GM18511 (cell line): ENCODE data around the gene EMP1.

Experiments
- ATAC-seq: cut with Tn5 transposase; IDR thresholded peaks from one replicate; pipeline ENCODE4 v1.9.1; 2021; ENCODE audit warnings: mild to moderate bottlenecking, moderate library complexity; ENCODE audit not compliant: unreplicated experiment

The EMP1 gene

DNA sequence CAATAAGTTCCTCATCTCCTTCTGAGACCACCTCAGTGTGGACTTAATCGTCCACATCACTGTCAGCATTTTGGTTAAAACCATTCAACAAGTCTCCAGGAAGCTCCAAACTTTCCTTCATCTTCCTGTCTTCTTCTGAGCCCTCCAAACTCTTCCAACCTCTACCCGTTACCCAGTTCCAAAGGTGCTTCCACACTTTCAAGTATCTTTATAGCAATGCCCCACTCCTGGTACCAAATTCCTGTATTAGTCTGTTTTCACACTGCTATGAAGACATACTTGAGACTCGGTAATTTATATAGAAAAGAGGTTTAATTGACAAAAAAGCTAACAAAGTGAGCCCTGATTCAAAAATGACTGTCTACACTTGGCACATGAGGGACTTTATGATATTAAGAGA is 22.8 kb downstream of the EMP1 start:
- no peak for ATAC-seq

GRCh38 chr12:13220838-13221237 is 24.3 kb downstream of the EMP1 start:
- ATAC-seq, result no peak

GRCh38 chr12:13222076-13222475 is 25.6 kb downstream of the EMP1 start:
- ATAC-seq, result no peak

- ATAC-seq, result no peak
Observed at GRCh38 chr12:13223179-13223804, 26.8 kb downstream of the EMP1 start.

DNA sequence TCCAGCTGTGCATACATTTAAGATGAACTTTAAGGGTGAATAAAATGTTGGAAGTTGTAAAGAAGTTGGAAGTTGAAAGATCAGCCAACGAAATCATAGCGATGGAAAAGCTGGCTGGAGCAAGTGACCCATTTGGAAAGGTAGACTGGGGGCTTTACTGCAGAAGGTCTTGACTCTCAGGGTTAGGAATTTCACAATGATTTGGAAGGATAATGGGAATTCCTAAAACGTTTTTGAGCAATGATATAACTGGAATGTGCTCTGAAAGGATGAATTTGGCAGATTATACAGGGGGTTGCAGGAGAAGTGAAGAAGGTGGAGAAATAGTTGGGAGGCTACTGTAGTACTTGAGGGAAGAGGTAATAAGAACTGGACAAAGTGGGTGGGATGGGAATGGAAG is 27.4 kb downstream of the EMP1 start:
- ATAC-seq, result no peak

DNA sequence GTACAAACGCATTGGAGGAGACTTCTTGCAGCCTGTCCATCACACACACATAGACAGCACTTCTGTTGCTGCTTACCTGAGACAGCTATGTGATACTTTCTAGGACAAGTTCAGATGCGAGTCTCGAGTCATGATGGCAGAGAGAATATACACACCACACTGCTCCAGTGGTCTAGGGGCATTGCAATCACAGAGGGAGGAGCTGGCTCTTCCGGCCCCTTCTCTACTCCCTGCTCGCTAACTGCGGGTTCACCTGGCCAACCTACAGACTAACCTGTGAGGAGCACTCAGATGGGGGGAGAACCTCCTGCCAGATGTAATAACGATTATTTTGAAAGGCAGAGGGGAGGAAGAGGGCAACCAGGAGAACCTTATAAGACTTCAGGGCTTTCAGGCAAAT is 30.7 kb downstream of the EMP1 start:
- no peak for ATAC-seq

DNA sequence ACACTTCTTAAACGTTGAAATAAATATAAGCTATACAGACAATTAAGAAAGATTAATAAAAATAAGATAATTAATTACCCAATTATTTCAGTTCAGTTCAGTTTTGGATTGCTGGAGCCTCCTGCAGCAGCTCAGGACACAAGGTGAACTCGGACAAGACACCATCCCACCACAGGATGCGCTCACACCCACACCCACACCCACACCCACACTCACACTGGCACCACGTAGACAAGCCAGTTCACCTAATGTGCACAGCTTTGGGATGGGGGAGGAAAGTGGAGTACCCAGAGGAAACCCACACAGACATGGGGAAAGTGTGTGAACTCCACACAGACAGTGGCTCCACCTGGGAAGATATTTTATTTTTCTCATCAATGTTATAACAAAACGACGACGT is 32.1 kb downstream of the EMP1 start:
- no peak for ATAC-seq

DNA sequence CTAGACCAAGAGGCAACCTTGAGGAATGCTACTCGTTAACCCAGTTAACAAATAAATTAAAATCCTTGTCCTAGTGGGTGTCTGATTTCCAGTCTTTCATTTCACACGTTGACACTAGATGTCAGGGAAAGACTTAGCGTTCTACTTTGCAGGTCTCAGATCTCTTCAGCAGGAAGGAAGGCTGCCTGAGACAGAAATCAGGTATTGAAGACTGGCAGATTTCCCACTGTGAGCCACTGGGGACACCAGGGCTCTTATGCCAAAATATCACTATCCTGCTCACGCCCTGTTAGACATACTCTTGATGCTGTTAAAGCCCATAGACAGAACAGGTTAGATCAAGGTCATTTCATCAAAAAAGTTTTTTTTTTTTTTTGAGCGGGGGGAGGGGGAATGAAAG is 33.0 kb downstream of the EMP1 start:
- ATAC-seq, result no peak

GRCh38 chr12:13230500-13230899 is 34.0 kb downstream of the EMP1 start:
- ATAC-seq, result no peak

- ATAC-seq, result no peak
Observed at GRCh38 chr12:13233830-13234641, 37.5 kb downstream of the EMP1 start.

DNA sequence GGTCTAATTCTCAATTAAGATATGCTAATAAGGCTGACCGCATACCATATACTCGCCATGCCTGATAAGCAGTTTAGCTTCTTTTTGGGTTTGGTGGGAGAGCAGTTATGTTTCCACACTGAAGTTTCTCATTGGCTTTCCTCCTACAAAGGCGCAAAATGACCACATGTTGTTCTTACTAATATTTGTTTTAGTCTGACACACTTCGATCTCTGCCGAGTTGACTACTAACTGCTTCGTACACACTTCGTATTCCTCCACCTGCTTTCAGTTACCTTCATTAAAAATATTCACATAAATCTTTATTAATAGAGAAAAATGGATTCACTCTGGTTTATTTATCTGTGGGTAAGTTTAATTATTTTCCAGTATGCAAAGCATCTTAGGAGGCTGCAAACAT is 41.7 kb downstream of the EMP1 start:
- ATAC-seq, result no peak

GRCh38 chr12:13241833-13242488 is 45.4 kb downstream of the EMP1 start:
- no peak for ATAC-seq

DNA sequence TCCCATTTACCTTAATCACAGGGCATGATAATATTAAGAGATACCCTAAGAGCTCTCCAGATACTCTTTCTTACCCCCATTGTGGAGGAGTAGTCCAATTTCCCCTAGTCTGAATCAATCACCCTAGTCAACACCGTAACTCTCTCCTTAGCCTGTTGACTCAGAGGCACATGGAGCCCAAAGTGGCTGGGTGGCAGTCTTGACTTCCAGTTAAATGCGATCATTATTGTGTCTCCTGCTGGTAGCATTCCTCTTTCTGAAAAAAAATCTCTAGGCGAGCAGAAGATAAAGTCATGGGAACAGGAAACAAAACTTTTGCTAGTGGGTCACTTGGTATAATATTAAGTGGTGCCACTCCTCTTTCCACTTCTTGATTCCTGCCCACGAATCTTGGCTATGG is 46.4 kb downstream of the EMP1 start:
- ATAC-seq, result no peak

GRCh38 chr12:13243516-13244070 is 47.1 kb downstream of the EMP1 start:
- no peak for ATAC-seq

DNA sequence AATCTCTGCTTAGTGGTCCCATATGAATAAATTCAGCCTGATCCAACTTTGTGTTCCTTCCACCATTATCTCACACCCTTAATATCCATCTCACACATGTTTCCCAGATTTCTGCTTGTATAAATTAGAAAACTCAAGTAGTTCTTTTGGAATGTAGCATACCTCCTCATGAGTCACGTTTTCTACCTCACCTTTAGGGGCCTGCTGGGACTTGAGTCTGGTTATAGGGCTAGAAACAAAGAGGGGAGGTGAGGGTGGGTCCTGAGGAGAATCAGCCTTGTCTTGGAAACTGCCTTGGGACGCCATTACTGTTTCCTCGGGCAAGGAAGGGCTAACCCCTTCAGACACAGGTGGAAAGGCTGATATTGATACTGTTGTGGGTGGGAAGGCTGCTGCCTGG is 51.1 kb downstream of the EMP1 start:
- ATAC-seq, result no peak

DNA sequence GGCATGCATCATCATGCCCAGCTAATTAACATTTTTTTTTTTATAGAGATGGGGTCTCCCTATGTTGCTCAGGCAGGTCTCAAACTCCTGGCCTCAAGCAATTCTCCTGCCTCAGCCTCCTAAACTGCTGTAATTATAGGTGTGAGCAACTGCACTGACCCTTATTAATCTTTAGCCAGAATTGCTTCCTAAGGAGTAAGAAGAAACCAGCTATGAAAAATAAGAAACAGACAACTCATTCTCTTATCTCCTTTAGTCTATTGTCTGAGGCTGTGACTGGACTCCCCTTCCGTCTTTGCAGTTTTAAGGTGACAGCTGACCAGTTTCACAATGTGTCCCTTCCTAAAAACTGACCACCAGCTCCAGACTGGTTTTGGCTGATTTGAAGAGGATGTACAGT is 52.4 kb downstream of the EMP1 start:
- no peak for ATAC-seq

DNA sequence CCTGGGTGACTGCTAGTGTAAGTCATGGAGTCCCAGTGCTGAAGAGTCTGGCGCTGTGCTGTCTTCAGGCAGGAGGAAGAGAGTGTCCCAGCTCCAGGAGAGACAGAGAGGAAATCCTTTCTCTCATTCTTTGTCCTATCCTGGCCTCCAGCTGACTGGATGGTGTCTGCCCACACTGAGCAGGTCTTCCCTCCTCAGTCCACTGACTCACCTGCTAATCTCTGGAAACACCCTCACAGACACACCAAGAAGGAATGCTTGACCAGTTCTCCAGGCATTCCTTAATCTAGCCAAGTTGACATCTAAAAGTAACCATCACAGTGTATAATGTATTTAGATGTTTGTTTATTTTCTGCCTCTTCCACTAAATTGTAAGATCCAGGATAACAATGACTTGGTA is 53.9 kb downstream of the EMP1 start:
- no peak for ATAC-seq

DNA sequence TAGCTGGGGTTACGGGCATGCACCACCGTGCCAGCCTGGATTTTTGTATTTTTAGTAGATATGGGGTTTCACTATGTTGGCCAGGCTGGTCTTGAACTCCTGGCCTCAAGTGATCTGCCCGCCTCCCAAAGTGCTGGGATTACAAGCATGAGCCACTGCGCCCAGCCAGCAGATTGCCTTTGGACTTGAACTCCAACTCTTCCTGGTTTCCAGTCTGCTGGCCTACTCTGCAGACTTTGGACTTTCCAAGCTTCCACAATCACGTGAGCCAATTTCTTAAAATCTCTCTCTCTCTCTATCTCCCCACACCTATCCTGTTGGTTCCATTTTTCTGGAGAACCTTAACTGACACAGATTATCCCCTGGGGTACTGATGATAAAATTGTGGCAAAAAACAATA is 55.0 kb downstream of the EMP1 start:
- ATAC-seq, result no peak

- no peak for ATAC-seq
Observed at GRCh38 chr12:13252024-13252423, 55.5 kb downstream of the EMP1 start.

- no peak for ATAC-seq
Observed at GRCh38 chr12:13252616-13253015, 56.1 kb downstream of the EMP1 start.

GRCh38 chr12:13253966-13254760 is 57.6 kb downstream of the EMP1 start:
- no peak for ATAC-seq
